Measurements from ENCODE around the gene CLDN17. TPM values are rescaled to one million over a fixed set of nuclear protein-coding genes. Genes with fewer than 3 reads are reported as not detected.

Gene CLDN17
- total RNA-seq, 1 experiment from 2014 or later, result not detected

DNA sequence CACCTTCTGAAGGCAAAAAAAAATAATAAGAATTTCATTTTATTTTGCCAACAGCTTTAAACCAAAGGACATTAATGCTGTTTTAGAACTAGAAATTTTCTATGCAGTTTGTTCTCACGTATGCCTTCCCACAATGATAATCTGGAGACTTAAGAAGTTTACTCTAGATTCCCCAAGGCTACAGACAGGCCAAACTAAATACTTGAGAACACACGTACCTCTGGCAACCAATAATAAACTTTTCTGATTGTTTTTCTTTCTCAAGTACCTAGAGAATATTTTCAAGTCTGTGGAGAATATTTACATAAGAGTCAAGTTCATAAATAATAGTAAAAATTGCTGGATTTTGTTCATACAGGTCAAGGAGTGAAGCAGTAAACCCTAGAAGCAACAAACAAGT, 33.4 kb upstream of the CLDN17 start:
- H3K27ac Mint-ChIP-seq, result no peak overlapping the region
- H3K27me3 Mint-ChIP-seq (ENCODE audit: low read depth), result peaks cover 4% of the 10 kb centered on the region
- no peak for DNase-seq
- no peak overlapping the region for H3K9ac ChIP-seq (ENCODE audit: extremely low read depth, insufficient read length, low read length)
- no peaks in the 10 kb centered on the region for H3K4me1 ChIP-seq (ENCODE audit: insufficient read depth, low read length)
- H2BK120ac ChIP-seq (ENCODE audit: low read depth, low read length, poor library complexity, severe bottlenecking), result no peak overlapping the region
- TF ChIP-seq CTCF (conservative IDR thresholded peaks at IDR 0.05), result no peak
- no peaks in the 10 kb centered on the region for H3K79me1 ChIP-seq (ENCODE audit: insufficient read depth, low read depth, low read length, poor library complexity, severe bottlenecking)
- H3K56ac ChIP-seq (ENCODE audit: insufficient read length, low read depth, low read length), result no peak overlapping the region
- no peak overlapping the region for H2BK15ac ChIP-seq (ENCODE audit: low read depth, low read length)
- no peak overlapping the region for H3K27ac ChIP-seq (ENCODE audit: insufficient read length, low read depth, low read length)
- no CpG with 5 or more reads among the region's 2 CpGs for WGBS (ENCODE audit: extremely low coverage, insufficient read length, low lambda C conversion rate)
- H3K79me2 ChIP-seq (ENCODE audit: insufficient read depth, low read length), result no peaks in the 10 kb centered on the region
- no peaks in the 10 kb centered on the region for H3K23me2 ChIP-seq (ENCODE audit: insufficient read length, low read depth, low read length, poor library complexity, severe bottlenecking)
- peaks cover 2 to 6% of the 10 kb centered on the region in 2 experiments; a peak in 1 of 5 replicates for H3K9me3 Mint-ChIP-seq
- H2AK5ac ChIP-seq (ENCODE audit: insufficient read length, low read length), result no peak overlapping the region
- no peak overlapping the region for H4K8ac ChIP-seq (replicated peaks; ENCODE audit: insufficient read length, low read depth, low read length)
- H3T11ph ChIP-seq (ENCODE audit: low read length), result no peak overlapping the region
- no peak overlapping the region for H3K14ac ChIP-seq (ENCODE audit: insufficient read depth, low read length)
- H3K36me3 Mint-ChIP-seq (ENCODE audit: insufficient read depth in 1 of 3, low read depth in 3 of 3), result no peaks in the 10 kb centered on the region; a peak in 1 of 7 replicates
- no peak overlapping the region for H2BK12ac ChIP-seq (ENCODE audit: insufficient read length, low read depth, low read length)
- H3K18ac ChIP-seq (ENCODE audit: insufficient read length, low read depth, low read length), result no peak overlapping the region
- H3K4me2 ChIP-seq (ENCODE audit: insufficient read depth, insufficient read length, low read length), result no peak overlapping the region
- H3K4ac ChIP-seq (ENCODE audit: low read depth, low read length), result no peak overlapping the region
- H3K4me1 Mint-ChIP-seq, result no peaks in the 10 kb centered on the region
- no peak overlapping the region for H2AFZ ChIP-seq (ENCODE audit: low read length)
- no peak overlapping the region for H4K5ac ChIP-seq (ENCODE audit: insufficient read length, low read depth, low read length)
- no peak overlapping the region for H2BK5ac ChIP-seq (ENCODE audit: insufficient read length, low read length)
- H2BK20ac ChIP-seq (ENCODE audit: low read depth, low read length, poor library complexity, severe bottlenecking), result no peak overlapping the region
- H4K91ac ChIP-seq (ENCODE audit: insufficient read length, low read depth, low read length), result no peak overlapping the region
- no peaks in the 10 kb centered on the region for H3K27me3 ChIP-seq (ENCODE audit: insufficient read depth, low read length)
- no peaks in the 10 kb centered on the region for H4K20me1 ChIP-seq (ENCODE audit: control insufficient read depth, insufficient read depth, insufficient read length)
- no peaks in the 10 kb centered on the region for H3K9me3 ChIP-seq (ENCODE audit: control insufficient read depth, low read depth, low read length)
- H3K23ac ChIP-seq (ENCODE audit: insufficient read length, low read depth, low read length), result no peak overlapping the region
- H3K4me3 Mint-ChIP-seq, result no peak overlapping the region

All from H9 (cell line).